Dedifferentiated amniotic fluid mesenchymal stem cell (primary cell): ENCODE data around the gene FGF18.

Experiments used
- DNase-seq: peaks from one replicate; pipeline ENCODE4 v3.0.0-alpha.2; 2016; ENCODE audit errors: extremely low spot score

The FGF18 gene

DNA sequence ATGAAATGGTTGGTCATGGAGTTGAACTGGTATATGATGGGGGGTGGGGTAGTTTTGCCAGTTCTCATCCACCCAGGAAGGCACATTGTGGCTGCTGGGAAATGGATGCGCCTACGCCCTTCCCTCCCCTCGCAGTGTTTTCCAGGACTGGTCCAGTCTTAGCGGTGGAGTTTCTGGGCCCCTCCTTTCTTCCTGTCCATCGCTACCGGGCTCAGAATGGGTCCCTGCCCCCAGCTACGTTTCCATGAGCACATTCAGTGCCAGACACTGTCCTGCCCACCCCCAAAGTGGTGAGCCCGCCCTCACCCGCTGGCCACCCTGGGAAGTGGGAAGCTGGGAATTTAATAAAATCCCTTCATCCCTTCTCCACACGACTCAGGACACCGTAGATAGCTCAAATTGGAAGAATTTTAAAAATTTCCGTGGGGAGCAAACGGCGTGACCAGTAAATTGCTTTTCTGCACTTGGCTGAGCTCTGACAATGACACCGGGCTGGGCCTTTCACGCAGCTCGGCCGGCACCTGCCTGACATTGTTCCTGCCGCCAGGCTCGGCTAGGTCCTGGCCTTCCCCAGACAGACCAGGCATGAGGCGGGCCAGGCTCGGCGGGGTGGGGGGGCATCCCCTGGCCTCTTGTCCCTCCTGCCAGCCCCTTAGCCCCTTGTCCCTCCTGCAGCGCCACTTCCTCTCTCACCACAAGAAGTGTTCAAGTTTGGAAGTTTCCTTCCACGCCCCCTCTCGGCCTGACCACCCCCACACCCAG, 3.6 kb downstream of the FGF18 start:
- DNase-seq, result no peak

GRCh38 chr5:171424726-171425125, 5.3 kb downstream of the FGF18 start:
- no peak for DNase-seq

DNA sequence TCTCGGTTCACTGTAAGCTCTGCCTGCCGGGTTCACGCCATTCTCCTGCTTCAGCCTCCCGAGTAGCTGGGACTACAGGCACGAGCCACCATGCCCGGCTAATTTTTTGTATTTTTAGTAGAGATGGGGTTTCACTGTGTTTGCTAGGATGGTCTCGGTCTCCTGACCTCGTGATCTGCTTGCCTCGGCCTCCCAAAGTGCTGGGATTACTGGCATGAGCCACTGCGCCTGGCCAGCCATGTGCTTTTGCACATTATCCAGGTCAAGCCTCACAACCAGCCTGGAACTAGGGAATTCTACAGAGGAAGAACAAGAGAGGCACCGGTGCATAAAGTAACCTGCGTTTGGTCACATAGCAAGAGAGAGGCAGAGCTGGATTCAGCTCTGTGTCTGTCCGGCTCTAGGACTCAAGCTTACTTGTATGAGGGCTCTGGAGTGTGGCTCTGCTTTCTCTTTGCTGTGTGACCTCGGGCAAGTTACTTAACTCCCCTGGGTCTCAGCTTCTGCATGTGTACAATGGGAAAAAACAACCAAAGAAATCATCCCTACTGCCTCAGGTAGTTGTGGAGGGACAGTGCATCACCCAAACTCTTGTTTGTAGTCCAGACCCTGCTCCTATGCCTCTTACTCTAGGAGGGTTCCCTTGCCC, 6.3 kb downstream of the FGF18 start:
- DNase-seq, result no peak

- no peak for DNase-seq
These were observed 6.8 kb downstream of the FGF18 start for GRCh38 chr5:171426266-171426665.

- no peak for DNase-seq
These were observed 7.2 kb downstream of the FGF18 start for GRCh38 chr5:171426680-171427079.

- no peak for DNase-seq
These were observed 8.1 kb downstream of the FGF18 start for GRCh38 chr5:171427318-171428167.

- DNase-seq, result no peak
These were observed 8.8 kb downstream of the FGF18 start for GRCh38 chr5:171428168-171428696.

DNA sequence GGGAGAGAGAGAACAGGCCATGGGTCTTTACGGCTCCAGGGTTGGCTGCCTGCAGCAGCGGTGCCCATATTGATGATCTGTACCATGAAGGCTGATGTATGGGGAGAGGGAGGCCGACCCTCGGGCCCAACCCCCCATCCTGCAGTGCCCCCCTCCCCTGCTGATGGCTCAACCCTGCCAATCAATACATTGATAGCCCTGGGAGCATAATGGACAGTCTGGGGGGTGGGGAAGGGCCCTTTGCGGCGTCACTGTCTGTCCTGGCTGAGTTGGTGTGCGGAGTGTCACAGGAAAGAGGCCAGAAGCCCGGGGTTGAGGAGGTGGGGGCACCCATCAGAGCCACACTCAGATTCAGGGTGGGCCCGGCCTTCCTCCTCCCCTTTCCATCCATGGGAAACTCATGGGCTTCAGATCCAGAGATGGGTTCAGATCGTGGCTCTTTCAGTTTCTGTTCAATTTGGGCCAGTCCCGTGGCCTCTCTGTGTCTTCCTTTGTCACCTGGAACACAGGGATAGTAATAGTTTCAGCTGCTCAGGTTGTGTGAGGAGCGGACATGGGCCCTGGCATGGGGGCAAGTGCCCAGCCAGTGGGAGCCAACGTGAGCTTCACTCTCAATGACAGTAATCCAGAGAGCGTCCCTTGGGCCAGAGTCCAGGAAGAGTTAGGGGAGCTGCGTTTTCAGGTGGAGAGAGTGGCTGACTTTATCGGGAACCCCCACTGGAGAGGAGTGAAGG, 9.5 kb downstream of the FGF18 start:
- no peak for DNase-seq

- no peak for DNase-seq
These were observed 10.1 kb downstream of the FGF18 start for GRCh38 chr5:171429543-171429910.

- DNase-seq, result no peak
These were observed 11.9 kb downstream of the FGF18 start for GRCh38 chr5:171431251-171431777.

DNA sequence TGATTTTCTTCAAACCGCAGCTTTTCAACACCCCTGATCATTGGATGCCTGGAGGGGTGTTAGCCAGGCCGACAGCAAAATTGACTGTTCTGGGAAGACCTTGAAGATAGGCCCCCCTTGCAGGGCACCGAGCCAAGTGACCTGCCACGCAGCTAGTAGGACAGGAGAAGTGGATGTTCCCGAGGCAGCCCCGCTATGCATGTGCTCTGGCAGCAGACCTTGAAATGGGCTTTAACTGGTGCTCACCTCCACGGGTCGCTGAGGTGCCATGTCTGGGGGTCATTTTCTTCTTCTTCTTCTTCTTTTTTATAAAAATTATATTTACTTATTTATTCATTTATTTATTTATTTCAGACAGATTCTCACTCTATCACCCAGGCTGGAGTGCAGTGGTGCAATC, 12.6 kb downstream of the FGF18 start:
- DNase-seq, result no peak

DNA sequence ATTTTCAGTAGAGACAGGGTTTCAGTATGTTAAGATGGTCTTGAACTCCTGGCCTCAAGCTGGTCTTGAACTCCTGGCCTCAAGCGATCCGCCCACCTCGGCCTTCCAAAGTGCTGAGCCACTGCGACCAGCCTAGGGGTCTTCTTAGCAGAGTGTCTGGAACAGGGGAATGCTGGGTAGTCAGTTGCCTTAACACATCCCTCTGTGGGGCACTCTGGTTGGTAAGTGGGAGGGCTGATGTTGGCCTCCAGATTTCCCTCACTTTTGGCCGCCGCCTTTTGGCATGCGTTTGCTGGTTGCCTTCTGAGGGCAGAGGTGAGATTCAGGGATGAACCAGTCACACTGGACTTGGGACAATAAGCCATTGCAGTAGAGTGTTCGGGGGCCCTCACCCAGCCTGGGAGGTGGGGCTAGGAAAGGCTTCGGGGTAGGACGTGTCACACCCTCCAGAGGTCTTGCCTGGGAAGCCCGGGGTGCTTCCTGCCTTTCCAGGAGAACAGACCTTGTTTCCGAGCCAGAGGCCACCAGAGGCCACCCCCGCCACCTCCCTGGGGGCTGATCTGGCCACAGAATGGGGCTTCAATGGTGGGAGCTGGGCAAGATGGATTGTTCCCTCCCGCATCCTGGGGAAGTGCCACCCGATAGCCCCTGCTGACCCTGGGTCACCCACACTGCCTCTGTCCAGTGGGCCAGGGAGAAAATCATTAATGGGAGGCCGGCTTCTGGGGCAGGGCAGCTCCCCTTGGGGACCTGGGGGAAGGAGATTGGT, 13.3 kb downstream of the FGF18 start:
- DNase-seq, result no peak

DNA sequence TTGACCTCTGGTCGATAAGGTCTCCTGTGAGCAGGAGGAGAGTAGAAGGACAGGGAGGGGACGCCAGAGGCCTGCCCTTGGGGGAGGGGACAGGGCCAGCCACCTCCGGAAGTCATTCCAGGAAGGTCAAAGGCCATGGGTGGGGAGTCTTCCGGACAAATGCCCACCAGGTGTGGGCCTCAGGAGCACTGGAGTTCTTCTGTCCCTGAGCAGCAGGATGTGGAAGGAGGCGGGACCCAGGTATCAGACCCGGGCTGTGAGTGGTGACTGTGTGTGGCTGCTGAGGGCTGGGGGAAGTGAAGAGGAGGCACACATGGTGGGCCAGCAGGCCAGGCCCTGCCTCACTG, 13.9 kb downstream of the FGF18 start:
- DNase-seq, result no peak

DNA sequence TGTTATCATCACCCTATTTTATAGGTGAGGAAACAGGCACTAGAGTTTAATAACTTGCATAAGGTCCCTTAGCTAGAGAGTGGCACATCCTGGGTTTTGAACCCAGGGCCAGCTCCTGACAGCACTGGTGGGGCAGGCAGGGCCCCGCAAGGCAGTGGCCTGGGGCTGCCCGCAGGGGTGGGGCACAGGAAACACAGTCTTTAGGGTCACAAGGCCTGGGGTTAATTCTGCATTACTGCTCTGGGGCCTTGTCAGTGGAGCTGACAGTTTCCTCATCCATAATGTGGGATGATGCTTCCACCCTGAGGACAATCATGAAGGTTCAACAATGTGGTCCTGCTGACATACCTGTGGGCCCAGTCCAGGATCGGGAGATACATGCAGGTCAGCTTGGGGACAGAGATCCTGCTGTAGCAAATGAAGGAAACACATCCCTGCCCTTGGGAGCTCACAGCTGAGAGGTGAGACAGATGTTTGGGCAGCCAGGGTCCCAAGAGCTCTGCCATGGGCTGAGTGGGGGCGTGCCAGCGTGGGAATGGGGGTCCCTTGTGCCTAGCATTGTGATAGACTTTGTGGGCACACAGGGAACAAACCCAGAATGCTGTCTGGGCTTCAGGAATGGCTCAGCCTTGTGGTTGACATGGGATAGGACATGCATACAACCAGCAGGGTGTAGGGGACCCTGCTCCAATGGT, 14.7 kb downstream of the FGF18 start:
- DNase-seq, result no peak

DNA sequence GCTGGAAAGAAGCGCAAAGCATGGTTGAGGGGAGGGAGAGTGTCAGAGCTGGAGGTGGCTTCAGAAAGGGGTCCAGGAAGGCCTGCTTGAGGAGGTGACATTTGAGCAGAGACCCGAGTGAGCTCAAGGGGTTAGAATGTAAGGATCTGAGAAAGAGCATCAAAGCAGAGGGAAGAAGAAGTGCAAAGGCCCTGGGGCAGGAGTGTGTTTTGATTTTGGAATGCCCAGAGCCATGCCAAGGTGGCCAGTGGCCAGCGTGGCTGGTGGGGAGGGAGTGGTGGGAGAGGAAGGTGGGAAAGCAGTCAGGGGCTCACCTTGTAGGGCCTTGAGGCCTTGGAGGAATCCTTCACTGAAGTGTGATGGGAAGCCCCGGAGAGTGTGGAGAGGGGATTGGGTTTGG, 15.4 kb downstream of the FGF18 start:
- DNase-seq, result no peak

- no peak for DNase-seq
These were observed 16.5 kb downstream of the FGF18 start for GRCh38 chr5:171435908-171436307.

DNA sequence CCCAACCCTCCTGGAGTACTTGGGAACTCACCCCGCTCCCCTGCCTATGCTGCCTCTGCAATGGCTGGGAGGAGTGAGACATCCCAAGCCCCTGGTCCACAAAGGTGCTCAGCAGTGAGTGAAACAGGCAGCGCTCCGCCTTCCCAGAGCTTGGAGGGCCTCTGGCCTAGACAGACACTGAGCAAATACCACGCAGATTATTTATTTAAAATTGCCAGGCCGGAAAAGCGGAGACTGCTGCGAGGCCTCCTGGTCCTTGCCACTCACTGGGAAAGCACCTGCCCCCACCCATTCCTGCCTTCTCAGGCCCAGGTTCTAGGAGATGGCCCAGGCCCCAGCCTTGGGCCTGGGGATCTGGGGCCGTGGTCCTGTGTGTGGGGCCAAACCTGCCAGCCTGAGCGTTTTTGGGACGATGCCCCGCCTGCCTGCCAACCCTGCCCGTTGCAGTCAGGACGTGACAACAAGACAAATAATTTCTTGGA, 17.4 kb downstream of the FGF18 start:
- no peak for DNase-seq

GRCh38 chr5:171437286-171437821, 17.9 kb downstream of the FGF18 start:
- DNase-seq, result no peak

GRCh38 chr5:171438738-171439137, 19.3 kb downstream of the FGF18 start:
- DNase-seq, result no peak
